ENCODE results near the gene MACF1.
"Not testable (repeated sequence)": the region's sequence is repeated elsewhere in the genome, so short reads cannot be mapped to it uniquely, and the experiment has no call there.

GRCh38 chr1:39522221-39522620, 317.7 kb downstream of the MACF1 start:
- TF ChIP-seq CTCF, POLR2A (IDR thresholded peaks at IDR 0.05): not testable (repeated sequence)
